ENCODE measurements around the gene RNF121.

DNA sequence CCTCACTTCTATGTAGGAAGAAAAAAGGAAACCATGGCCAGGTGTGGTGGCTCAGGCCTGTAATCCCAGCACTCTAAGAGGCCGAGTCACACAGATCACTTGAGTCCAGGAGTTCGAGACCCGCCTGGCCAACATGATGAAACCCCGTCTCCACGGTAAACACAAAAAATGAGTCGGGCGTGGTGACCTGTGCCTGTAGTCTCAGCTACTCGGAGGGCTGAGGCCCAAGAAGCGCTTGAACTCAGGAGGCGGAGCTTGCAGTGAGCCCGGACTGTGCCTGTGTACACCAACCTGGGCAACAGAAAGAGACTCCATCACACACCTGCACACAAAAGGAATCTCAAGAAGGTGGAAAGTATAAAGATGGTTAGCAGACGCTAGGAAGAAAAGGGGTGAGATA lies 32.9 kb upstream of the RNF121 start:
- TF ChIP-seq, protein P1, sequence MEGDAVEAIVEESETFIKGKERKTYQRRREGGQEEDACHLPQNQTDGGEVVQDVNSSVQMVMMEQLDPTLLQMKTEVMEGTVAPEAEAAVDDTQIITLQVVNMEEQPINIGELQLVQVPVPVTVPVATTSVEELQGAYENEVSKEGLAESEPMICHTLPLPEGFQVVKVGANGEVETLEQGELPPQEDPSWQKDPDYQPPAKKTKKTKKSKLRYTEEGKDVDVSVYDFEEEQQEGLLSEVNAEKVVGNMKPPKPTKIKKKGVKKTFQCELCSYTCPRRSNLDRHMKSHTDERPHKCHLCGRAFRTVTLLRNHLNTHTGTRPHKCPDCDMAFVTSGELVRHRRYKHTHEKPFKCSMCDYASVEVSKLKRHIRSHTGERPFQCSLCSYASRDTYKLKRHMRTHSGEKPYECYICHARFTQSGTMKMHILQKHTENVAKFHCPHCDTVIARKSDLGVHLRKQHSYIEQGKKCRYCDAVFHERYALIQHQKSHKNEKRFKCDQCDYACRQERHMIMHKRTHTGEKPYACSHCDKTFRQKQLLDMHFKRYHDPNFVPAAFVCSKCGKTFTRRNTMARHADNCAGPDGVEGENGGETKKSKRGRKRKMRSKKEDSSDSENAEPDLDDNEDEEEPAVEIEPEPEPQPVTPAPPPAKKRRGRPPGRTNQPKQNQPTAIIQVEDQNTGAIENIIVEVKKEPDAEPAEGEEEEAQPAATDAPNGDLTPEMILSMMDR (IDR thresholded peaks at IDR 0.05): no peak
- TF ChIP-seq POLR2A (IDR thresholded peaks at IDR 0.05) (no peak), POLR2AphosphoS5 (IDR thresholded peaks at IDR 0.05) (no peak), EP300 (IDR thresholded peaks at IDR 0.05) (no peak)
